Measurements from ENCODE around the gene FAM181A. TPM values are rescaled to one million over a fixed set of nuclear protein-coding genes. Genes with fewer than 3 reads are reported as not detected.

Gene FAM181A
- total RNA-seq, 2 donors from 2014 or later: not detected

DNA sequence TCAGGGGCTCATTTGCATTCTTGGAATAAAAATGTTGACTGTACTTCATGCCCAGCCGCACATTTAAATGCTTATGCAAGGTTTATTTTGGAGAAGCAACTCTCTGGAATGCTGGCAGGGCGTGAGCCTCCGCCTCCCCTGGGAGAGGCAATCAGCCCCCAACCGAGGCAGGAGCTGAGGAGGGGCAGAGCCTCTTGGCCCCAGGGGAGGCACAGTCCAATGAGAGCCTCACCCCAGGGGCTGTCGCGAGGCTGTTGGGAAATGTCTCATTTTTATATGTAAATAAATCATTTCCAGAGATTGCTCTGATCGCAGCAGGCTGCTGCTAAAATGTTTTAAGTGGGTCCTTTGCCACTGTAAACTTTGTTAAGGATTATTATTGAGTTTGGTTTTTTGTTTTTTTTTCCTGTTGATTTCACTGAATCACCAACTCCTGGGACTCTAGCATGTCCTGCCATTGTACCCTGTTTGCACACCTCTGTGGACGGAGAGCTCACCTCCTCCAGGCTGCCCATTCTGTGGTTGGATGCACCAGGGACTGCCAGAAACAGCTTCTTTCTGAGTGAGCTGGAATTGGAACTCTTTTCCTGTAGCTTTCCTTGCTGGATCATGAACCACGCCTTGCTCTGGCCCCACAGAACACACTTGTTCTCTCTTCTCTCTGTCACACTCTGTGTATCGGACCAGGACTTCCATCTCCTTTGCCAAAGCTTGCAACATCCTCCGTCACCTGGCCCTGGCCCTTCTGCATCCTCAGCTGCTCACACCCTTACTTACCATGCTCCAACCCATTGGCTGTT lies 46.9 kb upstream of the FAM181A start:
- Histone ChIP-seq H3K27me3 (no peaks in the 10 kb centered on the region), H3K27ac (no peak overlapping the region), H3K9me3 (no peaks in the 10 kb centered on the region), H3K4me1 (peaks cover 9% of the 10 kb centered on the region), H3K36me3 (replicated peaks in 1 of 2; ENCODE audit: insufficient read depth in 1 of 2, low read depth in 2 of 2) (no peaks in the 10 kb centered on the region), H3K4me3 (no peak overlapping the region)
- ATAC-seq: peak; percentile 53
- intact Hi-C loops (cut with DNase I): no loop called here
- WGBS, 2 donors: 36% methylated on average over 9 to 11 of the region's 11 CpGs
- TF ChIP-seq, protein P1, sequence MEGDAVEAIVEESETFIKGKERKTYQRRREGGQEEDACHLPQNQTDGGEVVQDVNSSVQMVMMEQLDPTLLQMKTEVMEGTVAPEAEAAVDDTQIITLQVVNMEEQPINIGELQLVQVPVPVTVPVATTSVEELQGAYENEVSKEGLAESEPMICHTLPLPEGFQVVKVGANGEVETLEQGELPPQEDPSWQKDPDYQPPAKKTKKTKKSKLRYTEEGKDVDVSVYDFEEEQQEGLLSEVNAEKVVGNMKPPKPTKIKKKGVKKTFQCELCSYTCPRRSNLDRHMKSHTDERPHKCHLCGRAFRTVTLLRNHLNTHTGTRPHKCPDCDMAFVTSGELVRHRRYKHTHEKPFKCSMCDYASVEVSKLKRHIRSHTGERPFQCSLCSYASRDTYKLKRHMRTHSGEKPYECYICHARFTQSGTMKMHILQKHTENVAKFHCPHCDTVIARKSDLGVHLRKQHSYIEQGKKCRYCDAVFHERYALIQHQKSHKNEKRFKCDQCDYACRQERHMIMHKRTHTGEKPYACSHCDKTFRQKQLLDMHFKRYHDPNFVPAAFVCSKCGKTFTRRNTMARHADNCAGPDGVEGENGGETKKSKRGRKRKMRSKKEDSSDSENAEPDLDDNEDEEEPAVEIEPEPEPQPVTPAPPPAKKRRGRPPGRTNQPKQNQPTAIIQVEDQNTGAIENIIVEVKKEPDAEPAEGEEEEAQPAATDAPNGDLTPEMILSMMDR (IDR thresholded peaks at IDR 0.05): no peak
- TF ChIP-seq POLR2A (IDR thresholded peaks at IDR 0.05): no peak
- DNase-seq: peak in 2 of 4 donors; percentile 22 to 23

DNA sequence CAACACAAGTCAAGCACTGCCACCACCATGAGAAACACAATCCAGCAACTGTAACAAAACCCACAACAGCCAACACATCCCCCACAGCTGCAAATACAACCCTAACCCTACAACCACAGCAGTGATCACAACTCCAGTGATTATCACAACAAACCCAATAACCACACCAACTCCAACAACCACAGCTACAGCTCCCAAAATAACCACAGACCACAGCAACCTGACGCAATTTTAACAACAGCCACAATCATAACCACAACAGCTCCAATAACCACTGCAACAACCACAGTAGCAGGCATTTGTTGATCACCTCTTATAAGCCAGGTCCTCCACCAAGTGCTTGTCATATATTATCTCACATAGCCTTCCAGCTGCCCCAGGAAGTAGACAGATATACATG lies 42.2 kb upstream of the FAM181A start:
- H3K9me3 ChIP-seq: no peaks in the 10 kb centered on the region
- no peak for TF ChIP-seq POLR2A (IDR thresholded peaks at IDR 0.05)
- TF ChIP-seq, protein P1 (IDR thresholded peaks at IDR 0.05): no peak
- no peaks in the 10 kb centered on the region for H3K36me3 ChIP-seq (replicated peaks in 1 of 2; ENCODE audit: insufficient read depth in 1 of 2, low read depth in 2 of 2)
- intact Hi-C loops (cut with DNase I): no loop called here
- no peaks in the 10 kb centered on the region for H3K27me3 ChIP-seq
- no peak overlapping the region for H3K4me3 ChIP-seq
- no peak for ATAC-seq
- H3K27ac ChIP-seq: no peak overlapping the region
- DNase-seq: no peak
- 71 to 100% methylated on average over 1 of the region's 1 CpG for WGBS, 2 donors
- peaks cover 2% of the 10 kb centered on the region for H3K4me1 ChIP-seq

DNA sequence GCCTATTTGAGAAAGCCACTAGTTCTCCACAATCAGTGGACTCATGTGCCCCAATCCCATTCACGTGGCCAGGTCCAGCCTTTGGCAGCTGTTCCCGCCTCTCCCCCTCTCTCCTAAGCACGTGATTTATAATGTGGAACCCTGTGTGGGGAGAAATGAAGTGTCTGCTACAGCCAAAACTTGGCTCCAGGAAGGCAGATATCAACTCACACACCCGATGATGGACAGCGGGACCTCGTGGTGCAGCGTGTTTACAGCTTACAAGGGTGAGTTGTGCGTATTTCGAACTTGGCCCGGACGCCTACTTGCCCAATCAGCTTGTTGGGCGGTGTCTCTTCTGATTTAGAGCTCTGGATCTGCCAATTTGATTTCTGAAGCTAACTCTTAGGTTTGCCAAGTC lies 38.1 kb upstream of the FAM181A start:
- no peaks in the 10 kb centered on the region for H3K36me3 ChIP-seq (replicated peaks in 1 of 2; ENCODE audit: insufficient read depth in 1 of 2, low read depth in 2 of 2)
- DNase-seq: no peak
- no peak for ATAC-seq
- H3K9me3 ChIP-seq: no peaks in the 10 kb centered on the region
- no peak overlapping the region for H3K27ac ChIP-seq
- intact Hi-C loops (cut with DNase I): no loop called here
- H3K4me1 ChIP-seq: no peaks in the 10 kb centered on the region
- no peak overlapping the region for H3K4me3 ChIP-seq
- H3K27me3 ChIP-seq: no peaks in the 10 kb centered on the region
- 49 to 52% methylated on average over 12 of the region's 12 CpGs for WGBS, 2 donors
- TF ChIP-seq, protein P1 (IDR thresholded peaks at IDR 0.05): no peak
- no peak for TF ChIP-seq POLR2A (IDR thresholded peaks at IDR 0.05)

DNA sequence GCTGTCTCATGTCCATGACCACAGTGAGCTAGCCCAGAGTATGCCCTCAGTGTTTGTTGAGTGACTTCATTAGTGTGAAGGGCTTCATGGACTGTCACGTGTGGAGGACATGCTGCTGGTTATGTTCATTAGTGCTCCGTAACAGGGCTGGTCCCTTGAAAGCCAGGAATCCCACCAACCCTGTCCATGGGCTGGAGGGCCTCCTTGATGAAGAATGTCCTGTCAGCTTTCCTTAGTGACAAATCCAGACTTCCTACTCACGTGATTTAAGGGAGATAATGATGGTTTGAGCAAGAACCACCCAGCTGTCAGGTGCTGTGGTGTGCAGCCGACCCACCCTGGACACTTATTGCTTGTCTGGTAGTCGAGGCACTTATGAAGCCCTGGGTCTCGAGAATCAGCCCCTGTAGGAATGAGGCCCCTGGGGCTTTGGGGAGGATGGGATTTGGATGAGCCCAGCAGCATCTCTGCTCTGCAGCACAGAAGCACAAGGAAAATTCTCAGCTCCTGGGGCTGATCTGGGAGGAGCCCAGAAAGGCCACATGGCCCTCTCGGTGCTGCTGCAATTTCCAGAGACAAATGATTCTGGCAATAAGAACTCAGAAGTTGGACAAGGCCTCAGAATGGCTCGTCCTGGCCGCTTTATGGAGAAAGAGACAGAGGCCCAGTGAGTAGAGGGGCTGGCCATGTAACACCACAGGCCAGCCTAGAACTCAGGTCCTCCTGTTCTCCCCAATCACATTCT lies 37.2 kb upstream of the FAM181A start:
- TF ChIP-seq, protein P1 (IDR thresholded peaks at IDR 0.05): no peak
- no peak for TF ChIP-seq POLR2A (IDR thresholded peaks at IDR 0.05)
- Histone ChIP-seq H3K9me3 (no peaks in the 10 kb centered on the region), H3K4me3 (no peak overlapping the region), H3K4me1 (no peaks in the 10 kb centered on the region), H3K36me3 (replicated peaks in 1 of 2; ENCODE audit: insufficient read depth in 1 of 2, low read depth in 2 of 2) (no peaks in the 10 kb centered on the region), H3K27me3 (no peaks in the 10 kb centered on the region), H3K27ac (no peak overlapping the region)
- DNase-seq (no peak), ATAC-seq (no peak)
- intact Hi-C loops (cut with DNase I): loop anchor here (10.0 kb wide), 1 partner anchor 235 kb away; no protein-coding TSS in a partner anchor
- WGBS, 2 donors: 61 to 65% methylated on average over 5 to 9 of the region's 9 CpGs

All from body of pancreas (tissue), 4 donors.